HepG2 (cell line): ENCODE results near the gene MAST1. TPM values are rescaled to one million over a fixed set of nuclear protein-coding genes. Genes with fewer than 3 reads are reported as not detected.

Experiments
- ARID3A ChIP-seq: IDR thresholded peaks from 2 replicates; pipeline ENCODE4 v1.6.1; 2012; ENCODE audit warnings: low read depth, low read length, improper control_type of control experiment
- CCDC6 ChIP-seq: sonication (generic); formaldehyde crosslinking; IDR thresholded peaks from 2 replicates; pipeline ENCODE4 v1.8.1; 2022; ENCODE audit warnings: mild to moderate bottlenecking, missing genetic modification reagents, moderate library complexity
- HDAC6 ChIP-seq: fragments of 200-600 bp; sonication (generic); IDR thresholded peaks from 2 replicates; pipeline ENCODE4 v1.7.0; 2017; ENCODE audit warnings: mild to moderate bottlenecking, antibody characterized with exemption, low read length, low read depth
- KLF16 ChIP-seq, 2 experiments: sonication (generic) in 1 of 2; formaldehyde crosslinking in 1 of 2; IDR thresholded peaks; 2 replicates each; pipeline versions ENCODE4 v1.6.1 to v1.8.0; 2016 to 2023; ENCODE audit warnings: missing genetic modification reagents in 2 of 2, missing compliant biosample characterization in 1 of 2
- RORA ChIP-seq: sonication (generic); formaldehyde crosslinking; IDR thresholded peaks from 2 replicates; pipeline ENCODE4 v1.5.0; 2020; ENCODE audit warnings: mild to moderate bottlenecking, missing genetic modification reagents, moderate library complexity
- SMARCE1 ChIP-seq: fragments of 450-650 bp; IDR thresholded peaks from 2 replicates; pipeline ENCODE4 v1.6.1; 2017; ENCODE audit warnings: borderline replicate concordance
- SMYD3 ChIP-seq: sonication (generic); formaldehyde crosslinking; IDR thresholded peaks from 2 replicates; pipeline ENCODE4 v1.8.1; 2023; ENCODE audit warnings: mild to moderate bottlenecking, missing genetic modification reagents
- SNAPC4 ChIP-seq: sonication (generic); formaldehyde crosslinking; IDR thresholded peaks from 2 replicates; pipeline ENCODE4 v1.4.0; 2020; ENCODE audit warnings: mild to moderate bottlenecking, missing genetic modification reagents
- SNAPC5 ChIP-seq: sonication (generic); formaldehyde crosslinking; IDR thresholded peaks from 2 replicates; pipeline ENCODE4 v1.8.1; 2023; ENCODE audit warnings: mild to moderate bottlenecking, missing genetic modification reagents, borderline replicate concordance
- TAF1 ChIP-seq: sonication (generic); formaldehyde crosslinking; IDR thresholded peaks from 2 replicates; pipeline ENCODE4 v1.4.0; 2020; ENCODE audit warnings: missing genetic modification reagents
- YY1 ChIP-seq: IDR thresholded peaks from 2 replicates; pipeline ENCODE4 v1.6.1; 2011; ENCODE audit warnings: low read length, low read depth, moderate library complexity, mild to moderate bottlenecking; ENCODE audit not compliant: insufficient read depth, insufficient replicate concordance
- ZBTB37 ChIP-seq: sonication (generic); formaldehyde crosslinking; IDR thresholded peaks from 2 replicates; pipeline ENCODE4 v1.4.0; 2020; ENCODE audit warnings: mild to moderate bottlenecking, missing genetic modification reagents
- ZEB1 ChIP-seq: IDR thresholded peaks from 2 replicates; pipeline ENCODE4 v1.6.1; 2012; ENCODE audit warnings: mild to moderate bottlenecking, low read depth, inconsistent platforms; ENCODE audit not compliant: insufficient replicate concordance
- ZGPAT ChIP-seq: IDR thresholded peaks from 2 replicates; pipeline ENCODE4 v1.6.1; 2016; ENCODE audit warnings: mild to moderate bottlenecking
- ZNF207 ChIP-seq: fragments of 450-650 bp; IDR thresholded peaks from 2 replicates; pipeline ENCODE4 v1.6.1; 2016; ENCODE audit warnings: antibody characterized with exemption, borderline replicate concordance
- ZNF282 ChIP-seq: fragments of 450-650 bp; IDR thresholded peaks from 2 replicates; pipeline ENCODE4 v1.6.1; 2018; ENCODE audit not compliant: partially characterized antibody
- ZNF672 ChIP-seq: sonication (generic); formaldehyde crosslinking; IDR thresholded peaks from 2 replicates; pipeline ENCODE4 v1.8.1; 2022; ENCODE audit warnings: missing genetic modification reagents
- ZNF776 ChIP-seq: sonication (generic); formaldehyde crosslinking; IDR thresholded peaks from 2 replicates; pipeline ENCODE4 v1.4.0; 2020; ENCODE audit warnings: mild to moderate bottlenecking, missing genetic modification reagents
- ZSCAN31 ChIP-seq: sonication (generic); formaldehyde crosslinking; IDR thresholded peaks from 2 replicates; pipeline ENCODE4 v1.5.0; 2020; ENCODE audit warnings: low read depth, mild to moderate bottlenecking, missing genetic modification reagents
- polyA plus RNA-seq, 8 experiments: library from polyadenylated mRNA; depleted of rRNA in 3 of 8; stranded (reverse) in 7 of 8; unstranded in 1 of 8; fragments of >200 nt; fragmentation: Illumina TruSeq in 4 of 8; extraction: Trizol in 4 of 8; gene quantifications; 2 replicates each; pipeline versions ENCODE4 v1.2.1 to v1.2.3, GENCODE V29; 2011 to 2016; ENCODE audit warnings: low read depth in 4 of 8, missing spikeins in 1 of 8, mixed read lengths in 1 of 8; ENCODE audit not compliant: insufficient read depth in 1 of 8
- total RNA-seq, 5 experiments: library from RNA; depleted of rRNA; stranded (reverse); fragments of >200 nt; fragmentation: Illumina TruSeq; extraction: Trizol; gene quantifications; 2 replicates each; pipeline ENCODE4 v1.2.3, GENCODE V29; 2016; ENCODE audit warnings: low read depth in 1 of 5

Gene MAST1
- total and polyA plus RNA-seq, 2 of the 13 experiments (the other 11 are each of a cell fraction or from before 2014, with no cell fraction given), result 0.73 to 4.7 TPM

GRCh38 chr19:12847159-12848139 is 9.1 kb downstream of the MAST1 start (continued):
- no peak for TF ChIP-seq ZNF282
- TF ChIP-seq ZSCAN31 (CRISPR knock-in tag), result peak; percentile 66; the same call in 1 of the 2 replicates
- no peak for TF ChIP-seq ZNF672 (CRISPR knock-in tag)
- TF ChIP-seq SMARCE1, result no peak
- no peak for TF ChIP-seq ZBTB37 (CRISPR knock-in tag)
- no peak for TF ChIP-seq SNAPC5 (CRISPR knock-in tag)
- no peak for TF ChIP-seq SMYD3
- no peak for TF ChIP-seq SNAPC4 (CRISPR knock-in tag)
- TF ChIP-seq ARID3A, result no peak
- TF ChIP-seq KLF16 (CRISPR knock-in tag; IDR thresholded peaks at IDR 0.05), result peak in 1 of 2 experiments; percentile 64; a peak in 1 of 4 replicates
- no peak for TF ChIP-seq ZNF207
- no peak for TF ChIP-seq RORA (CRISPR knock-in tag)
- TF ChIP-seq YY1, result peak; percentile 51
- peak; percentile 43; the same call in 1 of the 2 replicates for TF ChIP-seq ZGPAT (CRISPR knock-in tag)
- TF ChIP-seq ZNF776, result no peak
- TF ChIP-seq CCDC6, result no peak
- no peak for TF ChIP-seq ZEB1
- no peak for TF ChIP-seq HDAC6
- TF ChIP-seq TAF1, result no peak
